Measurements from ENCODE around the gene BAG1. TPM values are rescaled to one million over a fixed set of nuclear protein-coding genes. Genes with fewer than 3 reads are reported as not detected.

Gene BAG1
- total RNA-seq, 1 donor from 2014 or later: 43.3 TPM

DNA sequence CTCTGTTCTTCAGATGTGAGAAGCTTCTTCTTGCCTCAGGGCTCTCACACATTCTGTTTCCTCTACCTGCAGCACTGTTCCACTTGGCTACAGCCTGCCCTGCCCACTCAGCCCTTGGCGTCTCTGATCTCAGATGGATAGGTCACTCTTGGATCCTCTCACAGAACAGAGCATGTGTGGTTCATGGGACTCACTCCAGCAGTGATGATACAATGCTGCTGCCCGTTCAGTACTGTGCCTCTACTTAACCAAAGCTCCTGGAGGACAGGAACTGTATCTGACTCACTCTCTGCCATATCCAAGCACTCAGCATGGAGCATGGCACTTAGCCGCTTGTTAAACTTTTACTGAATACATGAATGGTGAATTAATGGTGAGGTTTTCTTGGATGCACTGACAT is 27.9 kb downstream of the BAG1 start:
- Histone ChIP-seq H3K4me2 (ENCODE audit: low read length) (no peak overlapping the region), H3K27me3 (ENCODE audit: insufficient read depth, low read length) (peaks cover 4% of the 10 kb centered on the region), H3K9ac (ENCODE audit: low read length) (no peak overlapping the region), H2AFZ (ENCODE audit: low read depth, low read length) (no peak overlapping the region), H3K79me2 (ENCODE audit: insufficient read depth, low read length) (no peaks in the 10 kb centered on the region), H3K4me1 (ENCODE audit: insufficient read depth, low read length) (peaks cover 21% of the 10 kb centered on the region), H3K4me3 (ENCODE audit: insufficient read depth, low read depth, low read length) (no peak overlapping the region), H3K27ac (ENCODE audit: low read depth, low read length) (no peak overlapping the region), H3K9me3 (ENCODE audit: insufficient read depth, low read depth, low read length) (no peaks in the 10 kb centered on the region), H4K20me1 (ENCODE audit: insufficient read depth, low read length) (no peaks in the 10 kb centered on the region), H3K36me3 (ENCODE audit: insufficient read depth, low read length) (no peaks in the 10 kb centered on the region)
- Mint-ChIP-seq H3K36me3 (ENCODE audit: low read depth, unreplicated experiment) (no peaks in the 10 kb centered on the region), H3K4me3 (ENCODE audit: unreplicated experiment) (no peak overlapping the region), H3K4me1 (ENCODE audit: low read depth, unreplicated experiment) (peaks cover 5% of the 10 kb centered on the region), H3K27ac (ENCODE audit: unreplicated experiment) (no peak overlapping the region), H3K9me3 (ENCODE audit: unreplicated experiment) (peaks cover 3% of the 10 kb centered on the region), H3K27me3 (ENCODE audit: low read depth, unreplicated experiment) (peaks cover 51% of the 10 kb centered on the region)
- TF ChIP-seq, protein P1, sequence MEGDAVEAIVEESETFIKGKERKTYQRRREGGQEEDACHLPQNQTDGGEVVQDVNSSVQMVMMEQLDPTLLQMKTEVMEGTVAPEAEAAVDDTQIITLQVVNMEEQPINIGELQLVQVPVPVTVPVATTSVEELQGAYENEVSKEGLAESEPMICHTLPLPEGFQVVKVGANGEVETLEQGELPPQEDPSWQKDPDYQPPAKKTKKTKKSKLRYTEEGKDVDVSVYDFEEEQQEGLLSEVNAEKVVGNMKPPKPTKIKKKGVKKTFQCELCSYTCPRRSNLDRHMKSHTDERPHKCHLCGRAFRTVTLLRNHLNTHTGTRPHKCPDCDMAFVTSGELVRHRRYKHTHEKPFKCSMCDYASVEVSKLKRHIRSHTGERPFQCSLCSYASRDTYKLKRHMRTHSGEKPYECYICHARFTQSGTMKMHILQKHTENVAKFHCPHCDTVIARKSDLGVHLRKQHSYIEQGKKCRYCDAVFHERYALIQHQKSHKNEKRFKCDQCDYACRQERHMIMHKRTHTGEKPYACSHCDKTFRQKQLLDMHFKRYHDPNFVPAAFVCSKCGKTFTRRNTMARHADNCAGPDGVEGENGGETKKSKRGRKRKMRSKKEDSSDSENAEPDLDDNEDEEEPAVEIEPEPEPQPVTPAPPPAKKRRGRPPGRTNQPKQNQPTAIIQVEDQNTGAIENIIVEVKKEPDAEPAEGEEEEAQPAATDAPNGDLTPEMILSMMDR (IDR thresholded peaks at IDR 0.05; ENCODE audit: insufficient read depth, low read depth, low read length): no peak
- no peak for TF ChIP-seq EZH2 (IDR thresholded peaks at IDR 0.05; ENCODE audit: insufficient read depth, low read length)
- DNase-seq (ENCODE audit: low read depth) (no peak), FAIRE-seq (no peak)

DNA sequence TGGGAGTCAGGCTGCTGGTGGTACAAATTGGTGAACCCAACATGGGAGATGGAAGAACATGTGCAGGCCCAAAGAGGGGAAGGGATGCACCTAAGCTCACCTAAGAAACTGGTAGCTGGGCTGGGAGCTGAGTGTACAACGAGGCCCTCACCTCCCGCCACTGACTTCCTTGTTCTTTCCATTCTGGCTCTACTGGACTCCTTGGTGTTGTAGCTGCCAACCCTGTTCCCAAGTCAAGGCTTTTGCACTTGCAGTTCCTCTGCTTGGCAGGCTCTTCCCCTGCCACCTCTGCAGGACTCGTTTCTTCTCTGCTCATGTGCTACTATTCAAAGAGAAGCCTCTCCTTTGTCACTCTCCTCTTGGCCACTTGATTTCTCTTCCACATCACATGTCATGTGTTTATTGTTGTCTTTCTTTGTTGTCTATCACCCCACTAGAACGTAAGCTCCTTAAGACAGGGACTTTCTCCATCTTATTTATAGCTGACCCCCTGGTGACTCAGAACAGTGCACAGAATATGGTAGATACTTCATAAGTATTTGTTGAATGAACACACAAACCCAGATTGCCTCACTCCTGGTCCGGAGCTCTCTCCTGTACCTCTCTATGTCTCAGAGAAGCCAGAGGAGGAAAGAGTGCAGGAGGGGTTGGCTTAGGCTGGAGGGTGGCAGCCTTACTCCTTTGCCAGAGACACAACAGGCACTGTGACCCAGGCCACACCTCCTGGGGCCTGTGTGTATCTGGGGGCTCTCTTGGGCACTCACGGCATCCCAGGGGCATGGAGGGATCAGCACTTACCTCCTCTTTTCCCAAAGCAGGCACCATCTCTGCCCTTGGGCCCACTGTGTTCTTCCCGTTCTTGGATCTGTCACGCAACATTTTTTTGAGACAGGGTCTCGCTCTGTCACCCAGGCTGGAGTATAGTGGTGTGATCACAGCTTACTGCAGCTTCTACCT is 29.7 kb downstream of the BAG1 start:
- peaks cover 5% of the 10 kb centered on the region for H3K4me1 Mint-ChIP-seq (ENCODE audit: low read depth, unreplicated experiment)
- Histone ChIP-seq H3K4me2 (ENCODE audit: low read length) (peak overlapping the region; percentile 49), H3K27ac (ENCODE audit: low read depth, low read length) (no peak overlapping the region), H2AFZ (ENCODE audit: low read depth, low read length) (no peak overlapping the region), H3K4me3 (ENCODE audit: insufficient read depth, low read depth, low read length) (no peak overlapping the region), H3K79me2 (ENCODE audit: insufficient read depth, low read length) (no peaks in the 10 kb centered on the region), H3K9me3 (ENCODE audit: insufficient read depth, low read depth, low read length) (no peaks in the 10 kb centered on the region), H3K27me3 (ENCODE audit: insufficient read depth, low read length) (peaks cover 4% of the 10 kb centered on the region), H3K36me3 (ENCODE audit: insufficient read depth, low read length) (no peaks in the 10 kb centered on the region), H3K4me1 (ENCODE audit: insufficient read depth, low read length) (peaks cover 16% of the 10 kb centered on the region), H3K9ac (ENCODE audit: low read length) (no peak overlapping the region), H4K20me1 (ENCODE audit: insufficient read depth, low read length) (no peaks in the 10 kb centered on the region)
- no peak overlapping the region for H3K4me3 Mint-ChIP-seq (ENCODE audit: unreplicated experiment)
- no peak for FAIRE-seq
- no peaks in the 10 kb centered on the region for H3K36me3 Mint-ChIP-seq (ENCODE audit: low read depth, unreplicated experiment)
- TF ChIP-seq, protein P1 (IDR thresholded peaks at IDR 0.05; ENCODE audit: insufficient read depth, low read depth, low read length): no peak
- no peak for TF ChIP-seq EZH2 (IDR thresholded peaks at IDR 0.05; ENCODE audit: insufficient read depth, low read length)
- peaks cover 6% of the 10 kb centered on the region for H3K9me3 Mint-ChIP-seq (ENCODE audit: unreplicated experiment)
- no peak overlapping the region for H3K27ac Mint-ChIP-seq (ENCODE audit: unreplicated experiment)
- peaks cover 49% of the 10 kb centered on the region for H3K27me3 Mint-ChIP-seq (ENCODE audit: low read depth, unreplicated experiment)
- no peak for DNase-seq (ENCODE audit: low read depth)

All from astrocyte (in vitro differentiated cells and primary cell).